ENCODE results near the gene PNMA8C.

PNMA8C gene

GRCh38 chr19:46394402-46394797 is 34.3 kb downstream of the PNMA8C start:
- TF ChIP-seq USF1 (IDR thresholded peaks at IDR 0.05): no peak
- TF ChIP-seq CEBPB (IDR thresholded peaks at IDR 0.05): no peak
- TF ChIP-seq EP300 (IDR thresholded peaks at IDR 0.05; ENCODE audit: borderline replicate concordance): no peak
- no peak for TF ChIP-seq FOXM1 (IDR thresholded peaks at IDR 0.05; ENCODE audit: borderline replicate concordance, low read depth)
- no peak for TF ChIP-seq TEAD4 (IDR thresholded peaks at IDR 0.05)
- TF ChIP-seq CREB1 (IDR thresholded peaks at IDR 0.05; ENCODE audit: low read depth): no peak
- no peak for TF ChIP-seq EGR1 (IDR thresholded peaks at IDR 0.05)
- no peak for TF ChIP-seq TCF12 (IDR thresholded peaks at IDR 0.05; ENCODE audit: low read depth)
- no peak for TF ChIP-seq NFIC (IDR thresholded peaks at IDR 0.05)
- TF ChIP-seq YY1 (IDR thresholded peaks at IDR 0.05; ENCODE audit: low read depth): no peak
- no peak for TF ChIP-seq TAF1 (IDR thresholded peaks at IDR 0.05; ENCODE audit: low read depth)
- no peak for TF ChIP-seq RAD21 (IDR thresholded peaks at IDR 0.05; ENCODE audit: low read depth)
- no peak for TF ChIP-seq REST (IDR thresholded peaks at IDR 0.05; ENCODE audit: low read depth)

- TF ChIP-seq ZBTB7A (IDR thresholded peaks at IDR 0.05; ENCODE audit: low read depth): 0 out of 2 replicates have a peak, but pooled peaks have one; percentile 31
- no peak for TF ChIP-seq RAD21 (IDR thresholded peaks at IDR 0.05; ENCODE audit: low read depth)
Observed at GRCh38 chr19:46393456-46394401, 35.0 kb downstream of the PNMA8C start.

GRCh38 chr19:46392837-46393236 is 35.9 kb downstream of the PNMA8C start:
- TF ChIP-seq TEAD4 (IDR thresholded peaks at IDR 0.05) (no peak), EGR1 (IDR thresholded peaks at IDR 0.05) (no peak), USF1 (IDR thresholded peaks at IDR 0.05) (no peak), NFIC (IDR thresholded peaks at IDR 0.05) (no peak), YY1 (IDR thresholded peaks at IDR 0.05; ENCODE audit: low read depth) (no peak), TCF12 (IDR thresholded peaks at IDR 0.05; ENCODE audit: low read depth) (no peak), REST (IDR thresholded peaks at IDR 0.05; ENCODE audit: low read depth) (no peak), CEBPB (IDR thresholded peaks at IDR 0.05) (no peak), CREB1 (IDR thresholded peaks at IDR 0.05; ENCODE audit: low read depth) (no peak), ZBTB7A (IDR thresholded peaks at IDR 0.05; ENCODE audit: low read depth) (no peak), FOXM1 (IDR thresholded peaks at IDR 0.05; ENCODE audit: borderline replicate concordance, low read depth) (no peak), EP300 (IDR thresholded peaks at IDR 0.05; ENCODE audit: borderline replicate concordance) (no peak), MAX (IDR thresholded peaks at IDR 0.05) (no peak), TAF1 (IDR thresholded peaks at IDR 0.05; ENCODE audit: low read depth) (no peak), RAD21 (IDR thresholded peaks at IDR 0.05; ENCODE audit: low read depth) (no peak)

GRCh38 chr19:46392252-46392801 is 36.4 kb downstream of the PNMA8C start:
- TF ChIP-seq TCF12 (IDR thresholded peaks at IDR 0.05; ENCODE audit: low read depth) (no peak), CREB1 (IDR thresholded peaks at IDR 0.05; ENCODE audit: low read depth) (no peak), MAX (IDR thresholded peaks at IDR 0.05) (no peak), TEAD4 (IDR thresholded peaks at IDR 0.05) (no peak), TAF1 (IDR thresholded peaks at IDR 0.05; ENCODE audit: low read depth) (no peak), EGR1 (IDR thresholded peaks at IDR 0.05) (no peak), REST (IDR thresholded peaks at IDR 0.05; ENCODE audit: low read depth) (no peak), EP300 (IDR thresholded peaks at IDR 0.05; ENCODE audit: borderline replicate concordance) (no peak), FOXM1 (IDR thresholded peaks at IDR 0.05; ENCODE audit: borderline replicate concordance, low read depth) (no peak), YY1 (IDR thresholded peaks at IDR 0.05; ENCODE audit: low read depth) (no peak), ZBTB7A (IDR thresholded peaks at IDR 0.05; ENCODE audit: low read depth) (no peak), RAD21 (IDR thresholded peaks at IDR 0.05; ENCODE audit: low read depth) (no peak), NFIC (IDR thresholded peaks at IDR 0.05) (no peak)

All from Ishikawa (cell line).